ENCODE data around the gene ADCY5.

DNA sequence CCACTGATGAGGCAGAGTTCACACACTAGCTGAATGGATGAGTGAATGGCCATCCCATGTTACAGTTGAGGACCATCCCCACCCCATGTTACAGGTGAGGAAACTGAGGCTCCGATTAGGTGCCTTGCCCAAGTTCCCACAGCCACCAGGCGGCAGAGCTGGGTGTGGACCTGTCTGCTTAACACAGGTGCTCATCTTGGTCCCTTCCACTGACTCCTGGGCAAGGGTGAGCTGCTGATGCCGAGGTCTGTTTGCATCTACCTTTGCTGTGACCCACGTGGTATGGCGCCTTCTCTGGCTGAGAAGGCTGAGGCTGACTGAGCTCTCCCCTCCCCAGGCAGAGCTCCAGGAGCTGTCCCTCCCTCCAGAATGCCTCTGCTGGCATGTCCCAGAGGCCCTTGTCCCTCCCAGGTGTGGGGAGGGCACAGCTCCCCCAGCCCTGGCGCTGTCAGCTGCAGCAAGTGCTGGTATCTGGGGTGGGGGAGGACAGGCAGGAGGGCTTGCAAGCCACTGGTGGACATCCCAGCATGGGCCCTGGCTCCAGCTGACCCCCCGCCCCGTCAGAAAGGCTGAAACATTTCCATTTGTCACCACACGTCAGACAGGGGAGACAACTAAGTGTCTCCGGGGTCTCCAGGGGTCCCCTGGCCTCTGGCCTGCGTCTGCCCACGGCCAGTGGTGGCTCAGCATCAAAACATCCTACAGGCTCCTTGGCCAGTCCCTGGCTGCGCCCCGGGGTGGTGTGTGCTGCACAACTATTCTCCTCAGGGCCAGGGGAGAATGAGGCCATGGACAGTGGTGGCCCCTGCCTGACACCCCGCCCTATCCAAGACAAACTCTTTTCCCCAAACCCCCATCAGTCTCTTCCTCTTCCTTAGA, 105.4 kb downstream of the ADCY5 start:
- TF ChIP-seq, protein P1, sequence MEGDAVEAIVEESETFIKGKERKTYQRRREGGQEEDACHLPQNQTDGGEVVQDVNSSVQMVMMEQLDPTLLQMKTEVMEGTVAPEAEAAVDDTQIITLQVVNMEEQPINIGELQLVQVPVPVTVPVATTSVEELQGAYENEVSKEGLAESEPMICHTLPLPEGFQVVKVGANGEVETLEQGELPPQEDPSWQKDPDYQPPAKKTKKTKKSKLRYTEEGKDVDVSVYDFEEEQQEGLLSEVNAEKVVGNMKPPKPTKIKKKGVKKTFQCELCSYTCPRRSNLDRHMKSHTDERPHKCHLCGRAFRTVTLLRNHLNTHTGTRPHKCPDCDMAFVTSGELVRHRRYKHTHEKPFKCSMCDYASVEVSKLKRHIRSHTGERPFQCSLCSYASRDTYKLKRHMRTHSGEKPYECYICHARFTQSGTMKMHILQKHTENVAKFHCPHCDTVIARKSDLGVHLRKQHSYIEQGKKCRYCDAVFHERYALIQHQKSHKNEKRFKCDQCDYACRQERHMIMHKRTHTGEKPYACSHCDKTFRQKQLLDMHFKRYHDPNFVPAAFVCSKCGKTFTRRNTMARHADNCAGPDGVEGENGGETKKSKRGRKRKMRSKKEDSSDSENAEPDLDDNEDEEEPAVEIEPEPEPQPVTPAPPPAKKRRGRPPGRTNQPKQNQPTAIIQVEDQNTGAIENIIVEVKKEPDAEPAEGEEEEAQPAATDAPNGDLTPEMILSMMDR (IDR thresholded peaks at IDR 0.05 in 2 of 3, conservative IDR thresholded peaks at IDR 0.05 in 1 of 3; ENCODE audit: borderline replicate concordance in 1 of 3, insufficient read depth in 1 of 3, low read depth in 2 of 3, low read length in 2 of 3), result no peak
- TF ChIP-seq EZH2 (IDR thresholded peaks at IDR 0.05) (no peak), ATF3 (IDR thresholded peaks at IDR 0.05) (no peak), EZH2phosphoT487 (IDR thresholded peaks at IDR 0.05; ENCODE audit: borderline replicate concordance) (no peak)
